Endothelial cell of umbilical vein (primary cell): ENCODE results near the gene TOMM5. TPM values are rescaled to one million over a fixed set of nuclear protein-coding genes. Genes with fewer than 3 reads are reported as not detected.

ENCODE experiments used
- BruUV-seq: library from RNA; stranded (reverse); fragments of 400-500 nt; replicated peaks from 2 replicates; lab custom pipeline; 2021; lab: Mats Ljungman, UMichigan
- CTCF ChIA-PET: fragments of 300-600, 350-600 bp; sonication (Branson Sonifier 250); formaldehyde crosslinking; loops from one replicate; lab custom pipeline; 2021; ENCODE audit warnings: antibody characterized with exemption, inconsistent platforms; lab: Charles Lee
- POLR2A ChIA-PET: fragments of 300-600, 350-600 bp; sonication (Branson Sonifier 250); formaldehyde crosslinking; loops from one replicate; lab custom pipeline; 2021; ENCODE audit warnings: antibody characterized with exemption, inconsistent platforms; lab: Charles Lee
- DNase-seq: peaks from one replicate; pipeline ENCODE4 v3.0.0-alpha.2; 2011; ENCODE audit warnings: low read depth, low spot score
- FAIRE-seq: peaks from 2 replicates; lab custom pipeline; 2011; peaks lifted over from hg19 to GRCh38; lab: Jason Lieb, UNC
- H2AFZ ChIP-seq: 2 replicates; pipeline ENCODE4 v1.6.0; 2012; ENCODE audit warnings: low read depth, low read length, control low read depth, inconsistent platforms
- H3K27ac ChIP-seq: 2 replicates; pipeline ENCODE4 v1.5.1; 2011; ENCODE audit warnings: low read depth, mild to moderate bottlenecking, control low read depth, low read length, moderate library complexity; ENCODE audit not compliant: insufficient read depth
- H3K27me3 ChIP-seq, 2 experiments: 2 replicates each; pipeline versions ENCODE4 v1.6.0 to v1.6.1; 2011; ENCODE audit warnings: low read length in 2 of 2, mixed read lengths in 1 of 2; ENCODE audit not compliant: control insufficient read depth in 2 of 2, insufficient read depth in 2 of 2
- H3K36me3 ChIP-seq, 2 experiments: 2 replicates in 1 of 2; 3 replicates in 1 of 2; pipeline ENCODE4 v1.5.1; 2011; ENCODE audit warnings: low read length in 2 of 2, mild to moderate bottlenecking in 1 of 2, moderate library complexity in 1 of 2; ENCODE audit not compliant: control insufficient read depth in 2 of 2, insufficient read depth in 2 of 2; ENCODE audit errors: extremely low read depth in 1 of 2
- H3K4me1 ChIP-seq: 3 replicates; pipeline ENCODE4 v1.5.1; 2011; ENCODE audit warnings: mild to moderate bottlenecking, low read length; ENCODE audit not compliant: control insufficient read depth, insufficient read depth; ENCODE audit errors: extremely low read depth
- H3K4me2 ChIP-seq: 2 replicates; pipeline ENCODE4 v1.6.1; 2011; ENCODE audit warnings: low read length, control low read depth, mixed read lengths; ENCODE audit not compliant: insufficient read depth
- H3K4me3 ChIP-seq, 3 experiments: fragments of 200-600 bp in 1 of 3; sonication (generic), shearing (Covaris generic) in 1 of 3; replicated peaks in 1 of 3; 2 replicates each; pipeline ENCODE4 v1.5.1; 2011 to 2016; ENCODE audit warnings: control low read depth in 3 of 3, low read length in 3 of 3, mild to moderate bottlenecking in 2 of 3, inconsistent platforms in 1 of 3, low read depth in 1 of 3, moderate library complexity in 1 of 3; ENCODE audit not compliant: insufficient read depth in 1 of 3
- H3K79me2 ChIP-seq: 2 replicates; pipeline ENCODE4 v1.6.0; 2012; ENCODE audit warnings: low read length, inconsistent platforms; ENCODE audit not compliant: control insufficient read depth, insufficient read depth
- H3K9ac ChIP-seq: replicated peaks from 2 replicates; pipeline ENCODE3; 2011; ENCODE audit warnings: low read length, control low read depth; ENCODE audit not compliant: insufficient read depth; ENCODE audit errors: extremely low read depth
- H3K9me1 ChIP-seq: replicated peaks from 3 replicates; pipeline ENCODE4 v1.6.0; 2011; ENCODE audit warnings: mild to moderate bottlenecking, low read length; ENCODE audit not compliant: control insufficient read depth, insufficient read depth; ENCODE audit errors: extremely low read depth
- H3K9me3 ChIP-seq: replicated peaks from 2 replicates; pipeline ENCODE4 v1.5.1; 2012; ENCODE audit warnings: low read length, inconsistent platforms; ENCODE audit not compliant: control insufficient read depth, insufficient read depth
- H4K20me1 ChIP-seq: replicated peaks from 2 replicates; pipeline ENCODE3; 2011; ENCODE audit warnings: mild to moderate bottlenecking, low read length; ENCODE audit not compliant: control insufficient read depth, insufficient read depth; ENCODE audit errors: extremely low read depth
- CTCF ChIP-seq, 2 donors: IDR thresholded peaks; 1 replicate in 1 of 2; 2 replicates in 1 of 2; pipeline ENCODE4 v1.5.1; 2011; ENCODE audit warnings: low read length in 2 of 2, mild to moderate bottlenecking in 2 of 2, moderate library complexity in 2 of 2, control low read depth in 1 of 2, inconsistent platforms in 1 of 2, low read depth in 1 of 2; ENCODE audit not compliant: insufficient read depth in 1 of 2; ENCODE audit errors: extremely low read depth in 1 of 2
- EZH2 ChIP-seq: IDR thresholded peaks from 2 replicates; pipeline ENCODE4 v1.6.1; 2012; ENCODE audit warnings: borderline replicate concordance, low read depth, mild to moderate bottlenecking, moderate library complexity, low read length, inconsistent platforms; ENCODE audit not compliant: severe bottlenecking
- FOS ChIP-seq: IDR thresholded peaks from 2 replicates; pipeline ENCODE4 v1.6.1; 2011; ENCODE audit warnings: mild to moderate bottlenecking, low read length, moderate library complexity, borderline replicate concordance; ENCODE audit not compliant: insufficient read depth
- GATA2 ChIP-seq: IDR thresholded peaks from 2 replicates; pipeline ENCODE4 v1.7.0; 2011; ENCODE audit warnings: low read depth, mild to moderate bottlenecking, moderate library complexity, mixed read lengths, low read length; ENCODE audit not compliant: insufficient read length, insufficient read depth
- JUN ChIP-seq: IDR thresholded peaks from 2 replicates; pipeline ENCODE4 v1.6.1; 2011; ENCODE audit warnings: borderline replicate concordance, low read depth; ENCODE audit not compliant: insufficient read length, insufficient read depth
- MAX ChIP-seq: IDR thresholded peaks from 2 replicates; pipeline ENCODE4 v1.6.1; 2011; ENCODE audit not compliant: insufficient read depth, insufficient read length
- MYC ChIP-seq: IDR thresholded peaks from one replicate; pipeline ENCODE4 v1.6.1; 2011; ENCODE audit warnings: mild to moderate bottlenecking, low read depth, low read length
- POLR2A ChIP-seq: IDR thresholded peaks from 2 replicates; pipeline ENCODE4 v1.6.1; 2012; ENCODE audit warnings: low read depth, mild to moderate bottlenecking, control low read depth, low read length
- POLR2AphosphoS5 ChIP-seq: IDR thresholded peaks from 2 replicates; pipeline ENCODE4 v1.6.1; 2012; ENCODE audit warnings: low read depth, mild to moderate bottlenecking, control low read depth, low read length, moderate library complexity; ENCODE audit not compliant: insufficient read depth
- dilution Hi-C: fragments of 300-500 bp; cut with MboI; formaldehyde crosslinking; loops from one replicate; pipeline ENCODE4 v1.15.0; 2019; ENCODE audit warnings: low sequenced_read_pairs; ENCODE audit not compliant: extremely low pct_ligation_motif_present
- intact Hi-C: fragments of 100-400 bp; cut with micrococcal nuclease; formaldehyde crosslinking; loops from one replicate; pipeline ENCODE4 v1.10.0; 2022
- polyA plus RNA-seq, 4 experiments: library from polyadenylated mRNA; depleted of rRNA in 3 of 4; stranded (reverse) in 3 of 4; unstranded in 1 of 4; fragments of >200 nt; gene quantifications; 2 replicates each; pipeline versions ENCODE4 v1.2.1 to v1.2.3, GENCODE V29; 2011 to 2012; ENCODE audit warnings: missing spikeins in 1 of 4
- total RNA-seq: library from RNA; stranded (reverse); gene quantifications from 2 replicates; pipeline ENCODE4 v1.2.3, GENCODE V29; 2021

Gene TOMM5
- total and polyA plus RNA-seq, 2 donors (not counting 3 experiments of a cell fraction or from before 2014, with no cell fraction given): 122 to 147 TPM

- peaks cover 3% of the 10 kb centered on the region for H3K79me2 ChIP-seq
- no peaks in the 10 kb centered on the region for H3K9me3 ChIP-seq
- ChIA-PET POLR2A (no interaction called here), CTCF (interaction anchor here (1.1 kb wide), 1 partner anchor 9 kb away, joined by 3 read pairs; no protein-coding TSS in a partner anchor)
- dilution Hi-C loops: no loop called here
- TF ChIP-seq POLR2AphosphoS5: no peak
- no peak for TF ChIP-seq FOS
- no peak for TF ChIP-seq MYC
- intact Hi-C loops: no loop called here
- H3K4me3 ChIP-seq: no peak overlapping the region
- H3K27me3 ChIP-seq: no peaks in the 10 kb centered on the region
- no peaks in the 10 kb centered on the region for H4K20me1 ChIP-seq
- DNase-seq: no peak
- H3K36me3 ChIP-seq: no peaks in the 10 kb centered on the region
- H3K27ac ChIP-seq: no peak overlapping the region
- H3K9ac ChIP-seq: no peak overlapping the region
- no TSS peak for BruUV-seq
- H3K4me1 ChIP-seq: no peaks in the 10 kb centered on the region
- no peaks in the 10 kb centered on the region for H3K9me1 ChIP-seq
- H2AFZ ChIP-seq: no peak overlapping the region
- no peak for FAIRE-seq
- H3K4me2 ChIP-seq: no peak overlapping the region
Observed at GRCh38 chr9:37564916-37565315, 27.5 kb downstream of the TOMM5 start.

GRCh38 chr9:37563806-37564513, 28.4 kb downstream of the TOMM5 start:
- H3K4me1 ChIP-seq: no peaks in the 10 kb centered on the region
- no peak overlapping the region for H3K9ac ChIP-seq
- DNase-seq (no peak), FAIRE-seq (no peak)
- dilution Hi-C loops (no loop called here), intact Hi-C loops (no loop called here)
- H3K79me2 ChIP-seq: peaks cover 3% of the 10 kb centered on the region
- no peak overlapping the region for H3K4me2 ChIP-seq
- H3K36me3 ChIP-seq: no peaks in the 10 kb centered on the region
- CTCF ChIA-PET: no interaction called here
- no peak overlapping the region for H2AFZ ChIP-seq
- no peaks in the 10 kb centered on the region for H3K27me3 ChIP-seq
- no peaks in the 10 kb centered on the region for H4K20me1 ChIP-seq
- no peaks in the 10 kb centered on the region for H3K9me1 ChIP-seq
- H3K4me3 ChIP-seq: no peak overlapping the region
- H3K27ac ChIP-seq: no peak overlapping the region
- TF ChIP-seq CTCF (IDR thresholded peaks at IDR 0.05; ENCODE audit: extremely low read depth in 1 of 2, insufficient read depth in 1 of 2, low read depth in 1 of 2, low read length in 2 of 2) (no peak), MYC (no peak), JUN (no peak), FOS (no peak), EZH2 (no peak), POLR2AphosphoS5 (no peak), POLR2A (no peak), GATA2 (no peak), MAX (no peak)
- POLR2A ChIA-PET: no interaction called here
- no peaks in the 10 kb centered on the region for H3K9me3 ChIP-seq
- BruUV-seq: no TSS peak
